ENCODE measurements around the gene NAV1. TPM values are rescaled to one million over a fixed set of nuclear protein-coding genes. Genes with fewer than 3 reads are reported as not detected.

The NAV1 gene
- total and polyA plus RNA-seq, 12 donors, result 3.0 to 21.9 (median 12.8) TPM

GRCh38 chr1:201562257-201562656 lies 23.3 kb downstream of the NAV1 start:
- Histone ChIP-seq H3K36me3 (replicated peaks in 1 of 2) (no peaks in the 10 kb centered on the region), H3K27ac (peak overlapping the region in 1 of 5 donors; percentile 8), H3K9me3 (replicated peaks in 1 of 3) (no peaks in the 10 kb centered on the region), H3K4me1 (replicated peaks in 1 of 2) (no peaks in the 10 kb centered on the region), H3K4me3 (no peak overlapping the region), H3K27me3 (no peaks in the 10 kb centered on the region)
- intact Hi-C loops (cut with DNase I), result no loop called here
- no peak for TF ChIP-seq POLR2A (IDR thresholded peaks at IDR 0.05)
- TF ChIP-seq CTCF (IDR thresholded peaks at IDR 0.05), result no peak
- no peak for DNase-seq
- WGBS, 4 donors, result 35 to 76% (median 59%) methylated on average over 3 to 4 of the region's 4 CpGs

GRCh38 chr1:201562659-201563405 lies 23.9 kb downstream of the NAV1 start:
- WGBS, 4 donors, result 66 to 87% (median 75%) methylated on average over 11 to 18 of the region's 18 CpGs
- H3K4me3 ChIP-seq, result no peak overlapping the region

GRCh38 chr1:201563406-201563780 lies 24.5 kb downstream of the NAV1 start:
- no peaks in the 10 kb centered on the region for H3K9me3 ChIP-seq (replicated peaks in 1 of 3)
- whole genome bisulfite sequencing, 4 donors, result 73 to 81% (median 79%) methylated on average over 2 of the region's 2 CpGs
- no peak for DNase-seq
- H3K4me1 ChIP-seq (replicated peaks in 1 of 2), result no peaks in the 10 kb centered on the region
- intact Hi-C loops (cut with DNase I), result no loop called here
- H3K36me3 ChIP-seq (replicated peaks in 1 of 2), result no peaks in the 10 kb centered on the region
- H3K27ac ChIP-seq, result no peak overlapping the region
- no peak overlapping the region for H3K4me3 ChIP-seq
- H3K27me3 ChIP-seq, result no peaks in the 10 kb centered on the region
- TF ChIP-seq POLR2A (IDR thresholded peaks at IDR 0.05), result no peak
- TF ChIP-seq CTCF (IDR thresholded peaks at IDR 0.05), result no peak

More at GRCh38 chr1:201562659-201563405, 23.9 kb downstream of the NAV1 start:
- no peak for DNase-seq
- intact Hi-C loops (cut with DNase I), result no loop called here
- no peaks in the 10 kb centered on the region for H3K9me3 ChIP-seq (replicated peaks in 1 of 3)
- no peaks in the 10 kb centered on the region for H3K36me3 ChIP-seq (replicated peaks in 1 of 2)
- H3K27ac ChIP-seq, result peak overlapping the region in 2 of 5 donors; percentile 5 to 8
- no peaks in the 10 kb centered on the region for H3K27me3 ChIP-seq
- H3K4me1 ChIP-seq (replicated peaks in 1 of 2), result no peaks in the 10 kb centered on the region
- no peak for TF ChIP-seq POLR2A (IDR thresholded peaks at IDR 0.05)
- no peak for TF ChIP-seq CTCF (IDR thresholded peaks at IDR 0.05)

GRCh38 chr1:201563941-201564340 lies 25.0 kb downstream of the NAV1 start:
- H3K27ac ChIP-seq, result no peak overlapping the region
- no peaks in the 10 kb centered on the region for H3K9me3 ChIP-seq (replicated peaks in 1 of 3)
- H3K36me3 ChIP-seq (replicated peaks in 1 of 2), result no peaks in the 10 kb centered on the region
- H3K4me3 ChIP-seq, result no peak overlapping the region
- WGBS, 4 donors, result 80 to 92% (median 83%) methylated on average over 3 of the region's 3 CpGs
- intact Hi-C loops (cut with DNase I), result no loop called here
- no peaks in the 10 kb centered on the region for H3K27me3 ChIP-seq
- no peaks in the 10 kb centered on the region for H3K4me1 ChIP-seq (replicated peaks in 1 of 2)
- no peak for TF ChIP-seq CTCF (IDR thresholded peaks at IDR 0.05)
- no peak for TF ChIP-seq POLR2A (IDR thresholded peaks at IDR 0.05)
- DNase-seq, result no peak
